ENCODE results near the gene TP73. TPM values are rescaled to one million over a fixed set of nuclear protein-coding genes. Genes with fewer than 3 reads are reported as not detected.

TP73 gene
- total and polyA plus RNA-seq, 12 donors = 0.03 to 0.58 (median 0.15) TPM; not detected in 7

DNA sequence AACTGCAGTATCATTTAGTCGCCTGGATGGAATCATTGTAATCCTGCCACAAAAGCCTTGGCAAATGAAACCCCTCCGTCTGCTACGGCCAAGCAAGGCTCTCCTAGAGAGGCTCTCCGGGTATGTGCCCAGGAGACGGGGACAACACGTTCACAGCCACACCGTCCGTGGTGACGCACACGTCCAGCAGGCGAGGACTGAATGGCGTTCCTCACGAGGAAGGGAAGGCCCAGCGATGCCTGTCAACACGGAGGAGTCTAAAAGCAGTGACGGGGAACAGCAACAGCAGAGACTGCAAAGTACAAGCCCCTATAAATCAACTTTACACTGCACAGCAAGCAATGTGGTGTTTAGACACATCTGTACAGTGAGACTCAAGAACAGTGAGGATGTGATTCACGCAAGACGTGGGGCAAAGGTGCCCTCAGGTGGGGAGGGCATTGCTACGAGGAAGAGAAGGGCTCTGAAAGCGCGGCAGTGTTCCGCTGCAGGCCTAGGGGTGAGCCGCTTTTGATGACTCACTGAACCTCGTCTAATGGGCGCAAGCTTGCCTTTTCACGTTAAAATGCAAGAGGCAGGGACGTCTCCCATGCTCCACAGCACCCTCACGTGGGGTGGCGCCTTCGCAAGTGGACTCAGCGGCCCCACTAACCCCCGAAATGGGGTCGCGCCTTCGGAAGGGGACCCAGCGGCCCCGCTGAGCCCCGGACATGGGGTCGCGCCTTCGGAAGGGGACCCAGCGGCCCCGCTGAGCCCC is 9.2 kb upstream of the TP73 start:
- Histone ChIP-seq H3K36me3 (peaks cover 0 to 85% (median 16%) of the 10 kb centered on the region in 9 donors), H3K9me3 (no peaks in the 10 kb centered on the region), H3K27me3 (no peaks in the 10 kb centered on the region), H3K4me1 (peaks cover 0 to under 1% (median 0%) of the 10 kb centered on the region in 9 donors), H3K4me3 (no peak overlapping the region), H3K27ac (no peak overlapping the region)
- no peak for DNase-seq
- intact Hi-C loops (cut with DNase I) = no loop called here
- WGBS, 2 donors = 89 to 91% methylated on average over 39 to 41 of the region's 43 CpGs
- no peak for ATAC-seq
- TF ChIP-seq, protein P1, sequence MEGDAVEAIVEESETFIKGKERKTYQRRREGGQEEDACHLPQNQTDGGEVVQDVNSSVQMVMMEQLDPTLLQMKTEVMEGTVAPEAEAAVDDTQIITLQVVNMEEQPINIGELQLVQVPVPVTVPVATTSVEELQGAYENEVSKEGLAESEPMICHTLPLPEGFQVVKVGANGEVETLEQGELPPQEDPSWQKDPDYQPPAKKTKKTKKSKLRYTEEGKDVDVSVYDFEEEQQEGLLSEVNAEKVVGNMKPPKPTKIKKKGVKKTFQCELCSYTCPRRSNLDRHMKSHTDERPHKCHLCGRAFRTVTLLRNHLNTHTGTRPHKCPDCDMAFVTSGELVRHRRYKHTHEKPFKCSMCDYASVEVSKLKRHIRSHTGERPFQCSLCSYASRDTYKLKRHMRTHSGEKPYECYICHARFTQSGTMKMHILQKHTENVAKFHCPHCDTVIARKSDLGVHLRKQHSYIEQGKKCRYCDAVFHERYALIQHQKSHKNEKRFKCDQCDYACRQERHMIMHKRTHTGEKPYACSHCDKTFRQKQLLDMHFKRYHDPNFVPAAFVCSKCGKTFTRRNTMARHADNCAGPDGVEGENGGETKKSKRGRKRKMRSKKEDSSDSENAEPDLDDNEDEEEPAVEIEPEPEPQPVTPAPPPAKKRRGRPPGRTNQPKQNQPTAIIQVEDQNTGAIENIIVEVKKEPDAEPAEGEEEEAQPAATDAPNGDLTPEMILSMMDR (IDR thresholded peaks at IDR 0.05) = no peak

DNA sequence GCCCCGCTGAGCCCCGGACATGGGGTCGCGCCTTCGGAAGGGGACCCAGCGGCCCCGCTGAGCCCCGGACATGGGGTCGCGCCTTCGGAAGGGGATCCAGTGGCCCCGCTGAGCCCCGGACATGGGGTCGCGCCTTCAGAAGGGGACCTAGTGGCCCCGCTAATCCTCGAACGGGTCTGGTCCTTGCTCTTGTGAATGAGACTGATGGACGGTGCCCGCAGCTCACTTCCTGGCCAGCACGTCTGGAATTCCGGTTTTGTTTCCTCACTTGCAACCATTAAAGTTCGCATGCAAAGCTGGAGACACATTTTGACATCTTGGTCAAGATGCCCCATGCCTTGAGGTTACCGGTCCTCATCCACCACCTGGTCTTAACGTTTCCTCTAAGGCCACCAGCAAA is 8.0 kb upstream of the TP73 start:
- Histone ChIP-seq H3K4me1 (peaks cover 2 to 12% (median 7%) of the 10 kb centered on the region in 9 donors), H3K27me3 (no peaks in the 10 kb centered on the region), H3K4me3 (no peak overlapping the region), H3K9me3 (no peaks in the 10 kb centered on the region), H3K36me3 (peaks cover 0 to 74% (median 14%) of the 10 kb centered on the region in 9 donors), H3K27ac (no peak overlapping the region)
- WGBS, 2 donors = 93 to 95% methylated on average over 15 to 19 of the region's 25 CpGs
- DNase-seq = no peak
- no peak for ATAC-seq
- TF ChIP-seq, protein P1 (IDR thresholded peaks at IDR 0.05) = no peak
- intact Hi-C loops (cut with DNase I) = no loop called here

DNA sequence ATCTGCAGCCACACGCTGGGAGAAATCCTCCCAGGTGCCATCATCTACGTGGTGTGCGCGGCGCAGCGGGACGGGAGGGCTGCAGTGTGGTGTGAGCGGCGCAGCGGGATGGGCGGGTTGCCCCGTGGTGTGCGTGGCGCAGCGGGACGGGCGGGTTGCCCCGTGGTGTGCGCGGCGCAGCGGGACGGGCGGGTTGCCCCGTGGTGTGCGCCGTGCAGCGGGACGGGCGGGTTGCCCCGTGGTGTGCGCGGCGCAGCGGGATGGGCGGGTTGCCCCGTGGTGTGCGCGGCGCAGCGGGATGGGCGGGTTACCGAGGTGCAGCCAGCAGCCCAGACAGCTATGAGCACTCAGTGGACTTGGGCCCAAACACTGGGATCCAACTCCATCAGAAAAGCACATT is 7.1 kb upstream of the TP73 start:
- Histone ChIP-seq H3K36me3 (peaks cover 0 to 65% (median 14%) of the 10 kb centered on the region in 9 donors), H3K27me3 (peaks cover 0 to 2% (median under 1%) of the 10 kb centered on the region in 7 donors), H3K9me3 (no peaks in the 10 kb centered on the region), H3K4me1 (peaks cover 5 to 17% (median 12%) of the 10 kb centered on the region in 9 donors), H3K27ac (no peak overlapping the region), H3K4me3 (no peak overlapping the region)
- WGBS, 2 donors = 94 to 95% methylated on average over 37 to 43 of the region's 43 CpGs
- intact Hi-C loops (cut with DNase I) = no loop called here
- TF ChIP-seq, protein P1 (IDR thresholded peaks at IDR 0.05) = no peak
- no peak for DNase-seq
- ATAC-seq = no peak

DNA sequence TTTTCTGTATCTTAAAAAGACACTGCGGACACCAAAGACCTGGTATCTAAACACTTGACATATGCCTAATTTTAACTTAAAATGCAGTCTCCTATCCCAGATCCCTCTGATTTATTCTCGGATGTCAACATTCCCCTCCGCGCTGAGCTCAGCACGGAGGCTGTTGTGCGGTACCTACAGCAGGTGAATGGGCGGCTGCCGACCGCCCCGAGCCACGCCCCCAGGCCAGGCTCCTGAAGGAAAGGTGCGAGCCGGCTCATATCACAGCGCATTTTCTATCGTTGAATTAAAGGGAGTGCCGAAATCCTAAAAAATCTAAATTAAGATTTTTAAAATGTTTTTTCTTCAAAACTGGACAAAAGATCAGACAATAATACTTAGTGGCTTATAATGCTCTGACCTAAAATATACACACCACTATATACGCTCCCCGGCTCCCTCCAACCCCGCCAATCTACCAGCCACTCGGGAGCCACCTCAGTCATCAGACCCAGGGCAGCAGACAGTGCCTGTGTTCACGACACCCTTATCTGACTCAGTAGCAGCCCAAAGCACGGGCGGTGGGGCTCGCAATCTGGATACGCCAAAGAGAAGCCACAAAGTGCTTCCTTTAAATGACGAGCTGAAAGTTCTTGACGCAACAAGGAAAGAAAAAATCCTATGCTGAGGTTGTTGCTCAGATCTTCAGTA is 6.5 kb upstream of the TP73 start:
- Histone ChIP-seq H3K36me3 (peaks cover 0 to 60% (median 14%) of the 10 kb centered on the region in 9 donors), H3K4me3 (no peak overlapping the region), H3K9me3 (no peaks in the 10 kb centered on the region), H3K4me1 (peaks cover 10 to 23% (median 18%) of the 10 kb centered on the region in 9 donors), H3K27ac (no peak overlapping the region), H3K27me3 (peaks cover 5 to 8% (median 6%) of the 10 kb centered on the region in 7 donors)
- ATAC-seq (no peak), DNase-seq (no peak)
- TF ChIP-seq, protein P1 (IDR thresholded peaks at IDR 0.05) = no peak
- WGBS, 2 donors = 94 to 95% methylated on average over 27 of the region's 27 CpGs
- intact Hi-C loops (cut with DNase I) = no loop called here

All from heart right ventricle (tissue), 16 donors.